HEK293 (cell line): ENCODE results near the gene TMEM170B.

ENCODE experiments used
- MYNN ChIP-seq: fragments of 450-650 bp; formaldehyde crosslinking; IDR thresholded peaks from 2 replicates; pipeline ENCODE4 v1.5.1; 2016; ENCODE audit warnings: missing biosample characterization, missing genetic modification characterization, borderline replicate concordance
- REPIN1 ChIP-seq: fragments of 450-650 bp; formaldehyde crosslinking; IDR thresholded peaks from 2 replicates; pipeline ENCODE4 v1.5.1; 2017; ENCODE audit warnings: missing biosample characterization, missing genetic modification characterization, low read depth
- YY1 ChIP-seq: fragments of 450-650 bp; formaldehyde crosslinking; IDR thresholded peaks from 2 replicates; pipeline ENCODE4 v1.5.1; 2018; ENCODE audit warnings: missing biosample characterization, missing genetic modification characterization
- ZNF155 ChIP-seq: fragments of 450-650 bp; formaldehyde crosslinking; IDR thresholded peaks from 2 replicates; pipeline ENCODE4 v1.5.1; 2016; ENCODE audit warnings: missing biosample characterization, missing genetic modification characterization
- ZNF341 ChIP-seq: fragments of 450-650 bp; formaldehyde crosslinking; IDR thresholded peaks from 2 replicates; pipeline ENCODE4; 2016; ENCODE audit warnings: low read depth, missing biosample characterization, missing genetic modification characterization
- ZNF354C ChIP-seq: fragments of 450-650 bp; formaldehyde crosslinking; IDR thresholded peaks from 2 replicates; pipeline ENCODE4 v1.5.1; 2016; ENCODE audit warnings: missing biosample characterization, missing genetic modification characterization, low read depth, borderline replicate concordance
- ZNF37A ChIP-seq: fragments of 450-650 bp; IDR thresholded peaks from 2 replicates; pipeline ENCODE4 v1.5.1; 2018; ENCODE audit warnings: missing biosample characterization, missing genetic modification characterization
- ZNF629 ChIP-seq: fragments of 450-650 bp; formaldehyde crosslinking; IDR thresholded peaks from 2 replicates; pipeline ENCODE4 v1.5.1; 2017; ENCODE audit warnings: missing biosample characterization, missing genetic modification characterization
- ZSCAN16 ChIP-seq: fragments of 450-650 bp; formaldehyde crosslinking; IDR thresholded peaks from 2 replicates; pipeline ENCODE4 v1.5.1; 2016; ENCODE audit warnings: missing biosample characterization, missing genetic modification characterization
- ZSCAN23 ChIP-seq: fragments of 450-650 bp; formaldehyde crosslinking; IDR thresholded peaks from 2 replicates; pipeline ENCODE4 v1.5.1; 2016; ENCODE audit warnings: missing biosample characterization, missing genetic modification characterization
- TF ChIP-seq, protein P1 (sequence below): fragments of 450-650 bp; formaldehyde crosslinking; IDR thresholded peaks from 2 replicates; pipeline ENCODE4 v1.5.1; 2017; ENCODE audit warnings: missing biosample characterization, missing genetic modification characterization
- TF ChIP-seq, protein P2 (sequence below): fragments of 450-650 bp; formaldehyde crosslinking; IDR thresholded peaks from 2 replicates; pipeline ENCODE4 v1.5.1; 2016; ENCODE audit warnings: missing biosample characterization, missing genetic modification characterization
- TF ChIP-seq, protein P3 (sequence below): fragments of 450-650 bp; formaldehyde crosslinking; conservative IDR thresholded peaks from 2 replicates; pipeline ENCODE4 v1.5.1; 2016; ENCODE audit warnings: low read depth, missing biosample characterization, missing genetic modification characterization
- TF ChIP-seq, protein P4 (sequence below): fragments of 450-650 bp; formaldehyde crosslinking; conservative IDR thresholded peaks from 2 replicates; pipeline ENCODE4 v1.5.1; 2016; ENCODE audit warnings: low read depth, missing biosample characterization, missing genetic modification characterization

DNA sequence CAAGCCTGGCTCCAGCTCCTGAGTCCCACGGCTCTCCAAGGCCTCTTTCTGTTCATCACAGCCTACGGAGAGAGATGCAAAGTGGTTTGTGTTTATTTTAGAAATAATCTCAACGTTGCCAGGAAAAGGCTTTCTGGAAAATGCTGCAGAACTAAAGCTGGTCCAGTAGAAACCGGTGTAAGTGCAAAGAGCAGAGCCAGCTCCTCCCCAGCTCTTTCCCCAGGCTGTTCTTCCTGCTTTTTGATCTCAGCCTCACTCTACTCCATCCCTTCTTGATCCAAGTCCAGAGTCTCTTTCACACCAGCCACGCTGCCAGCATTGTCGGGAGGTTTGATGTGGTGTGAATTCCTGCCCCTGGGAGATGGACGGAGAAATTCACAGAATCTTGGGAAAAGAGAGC lies 69.8 kb downstream of the TMEM170B start:
- TF ChIP-seq, protein P1, sequence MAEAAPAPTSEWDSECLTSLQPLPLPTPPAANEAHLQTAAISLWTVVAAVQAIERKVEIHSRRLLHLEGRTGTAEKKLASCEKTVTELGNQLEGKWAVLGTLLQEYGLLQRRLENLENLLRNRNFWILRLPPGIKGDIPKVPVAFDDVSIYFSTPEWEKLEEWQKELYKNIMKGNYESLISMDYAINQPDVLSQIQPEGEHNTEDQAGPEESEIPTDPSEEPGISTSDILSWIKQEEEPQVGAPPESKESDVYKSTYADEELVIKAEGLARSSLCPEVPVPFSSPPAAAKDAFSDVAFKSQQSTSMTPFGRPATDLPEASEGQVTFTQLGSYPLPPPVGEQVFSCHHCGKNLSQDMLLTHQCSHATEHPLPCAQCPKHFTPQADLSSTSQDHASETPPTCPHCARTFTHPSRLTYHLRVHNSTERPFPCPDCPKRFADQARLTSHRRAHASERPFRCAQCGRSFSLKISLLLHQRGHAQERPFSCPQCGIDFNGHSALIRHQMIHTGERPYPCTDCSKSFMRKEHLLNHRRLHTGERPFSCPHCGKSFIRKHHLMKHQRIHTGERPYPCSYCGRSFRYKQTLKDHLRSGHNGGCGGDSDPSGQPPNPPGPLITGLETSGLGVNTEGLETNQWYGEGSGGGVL (tag by site-specific recombination), result no peak
- TF ChIP-seq YY1 (tag by site-specific recombination) (no peak), REPIN1 (tag by site-specific recombination) (no peak), MYNN (no peak), ZSCAN16 (no peak), ZNF37A (no peak), ZNF354C (tag by site-specific recombination) (no peak), ZNF629 (tag by site-specific recombination) (no peak), ZSCAN23 (tag by site-specific recombination) (no peak), ZNF155 (tag by site-specific recombination) (no peak), ZNF341 (tag by site-specific recombination) (no peak)
- TF ChIP-seq, protein P2, sequence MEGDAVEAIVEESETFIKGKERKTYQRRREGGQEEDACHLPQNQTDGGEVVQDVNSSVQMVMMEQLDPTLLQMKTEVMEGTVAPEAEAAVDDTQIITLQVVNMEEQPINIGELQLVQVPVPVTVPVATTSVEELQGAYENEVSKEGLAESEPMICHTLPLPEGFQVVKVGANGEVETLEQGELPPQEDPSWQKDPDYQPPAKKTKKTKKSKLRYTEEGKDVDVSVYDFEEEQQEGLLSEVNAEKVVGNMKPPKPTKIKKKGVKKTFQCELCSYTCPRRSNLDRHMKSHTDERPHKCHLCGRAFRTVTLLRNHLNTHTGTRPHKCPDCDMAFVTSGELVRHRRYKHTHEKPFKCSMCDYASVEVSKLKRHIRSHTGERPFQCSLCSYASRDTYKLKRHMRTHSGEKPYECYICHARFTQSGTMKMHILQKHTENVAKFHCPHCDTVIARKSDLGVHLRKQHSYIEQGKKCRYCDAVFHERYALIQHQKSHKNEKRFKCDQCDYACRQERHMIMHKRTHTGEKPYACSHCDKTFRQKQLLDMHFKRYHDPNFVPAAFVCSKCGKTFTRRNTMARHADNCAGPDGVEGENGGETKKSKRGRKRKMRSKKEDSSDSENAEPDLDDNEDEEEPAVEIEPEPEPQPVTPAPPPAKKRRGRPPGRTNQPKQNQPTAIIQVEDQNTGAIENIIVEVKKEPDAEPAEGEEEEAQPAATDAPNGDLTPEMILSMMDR (tag by site-specific recombination), result no peak
- TF ChIP-seq, protein P3, sequence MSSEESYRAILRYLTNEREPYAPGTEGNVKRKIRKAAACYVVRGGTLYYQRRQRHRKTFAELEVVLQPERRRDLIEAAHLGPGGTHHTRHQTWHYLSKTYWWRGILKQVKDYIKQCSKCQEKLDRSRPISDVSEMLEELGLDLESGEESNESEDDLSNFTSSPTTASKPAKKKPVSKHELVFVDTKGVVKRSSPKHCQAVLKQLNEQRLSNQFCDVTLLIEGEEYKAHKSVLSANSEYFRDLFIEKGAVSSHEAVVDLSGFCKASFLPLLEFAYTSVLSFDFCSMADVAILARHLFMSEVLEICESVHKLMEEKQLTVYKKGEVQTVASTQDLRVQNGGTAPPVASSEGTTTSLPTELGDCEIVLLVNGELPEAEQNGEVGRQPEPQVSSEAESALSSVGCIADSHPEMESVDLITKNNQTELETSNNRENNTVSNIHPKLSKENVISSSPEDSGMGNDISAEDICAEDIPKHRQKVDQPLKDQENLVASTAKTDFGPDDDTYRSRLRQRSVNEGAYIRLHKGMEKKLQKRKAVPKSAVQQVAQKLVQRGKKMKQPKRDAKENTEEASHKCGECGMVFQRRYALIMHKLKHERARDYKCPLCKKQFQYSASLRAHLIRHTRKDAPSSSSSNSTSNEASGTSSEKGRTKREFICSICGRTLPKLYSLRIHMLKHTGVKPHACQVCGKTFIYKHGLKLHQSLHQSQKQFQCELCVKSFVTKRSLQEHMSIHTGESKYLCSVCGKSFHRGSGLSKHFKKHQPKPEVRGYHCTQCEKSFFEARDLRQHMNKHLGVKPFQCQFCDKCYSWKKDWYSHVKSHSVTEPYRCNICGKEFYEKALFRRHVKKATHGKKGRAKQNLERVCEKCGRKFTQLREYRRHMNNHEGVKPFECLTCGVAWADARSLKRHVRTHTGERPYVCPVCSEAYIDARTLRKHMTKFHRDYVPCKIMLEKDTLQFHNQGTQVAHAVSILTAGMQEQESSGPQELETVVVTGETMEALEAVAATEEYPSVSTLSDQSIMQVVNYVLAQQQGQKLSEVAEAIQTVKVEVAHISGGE (tag by site-specific recombination), result no peak
- TF ChIP-seq, protein P4, sequence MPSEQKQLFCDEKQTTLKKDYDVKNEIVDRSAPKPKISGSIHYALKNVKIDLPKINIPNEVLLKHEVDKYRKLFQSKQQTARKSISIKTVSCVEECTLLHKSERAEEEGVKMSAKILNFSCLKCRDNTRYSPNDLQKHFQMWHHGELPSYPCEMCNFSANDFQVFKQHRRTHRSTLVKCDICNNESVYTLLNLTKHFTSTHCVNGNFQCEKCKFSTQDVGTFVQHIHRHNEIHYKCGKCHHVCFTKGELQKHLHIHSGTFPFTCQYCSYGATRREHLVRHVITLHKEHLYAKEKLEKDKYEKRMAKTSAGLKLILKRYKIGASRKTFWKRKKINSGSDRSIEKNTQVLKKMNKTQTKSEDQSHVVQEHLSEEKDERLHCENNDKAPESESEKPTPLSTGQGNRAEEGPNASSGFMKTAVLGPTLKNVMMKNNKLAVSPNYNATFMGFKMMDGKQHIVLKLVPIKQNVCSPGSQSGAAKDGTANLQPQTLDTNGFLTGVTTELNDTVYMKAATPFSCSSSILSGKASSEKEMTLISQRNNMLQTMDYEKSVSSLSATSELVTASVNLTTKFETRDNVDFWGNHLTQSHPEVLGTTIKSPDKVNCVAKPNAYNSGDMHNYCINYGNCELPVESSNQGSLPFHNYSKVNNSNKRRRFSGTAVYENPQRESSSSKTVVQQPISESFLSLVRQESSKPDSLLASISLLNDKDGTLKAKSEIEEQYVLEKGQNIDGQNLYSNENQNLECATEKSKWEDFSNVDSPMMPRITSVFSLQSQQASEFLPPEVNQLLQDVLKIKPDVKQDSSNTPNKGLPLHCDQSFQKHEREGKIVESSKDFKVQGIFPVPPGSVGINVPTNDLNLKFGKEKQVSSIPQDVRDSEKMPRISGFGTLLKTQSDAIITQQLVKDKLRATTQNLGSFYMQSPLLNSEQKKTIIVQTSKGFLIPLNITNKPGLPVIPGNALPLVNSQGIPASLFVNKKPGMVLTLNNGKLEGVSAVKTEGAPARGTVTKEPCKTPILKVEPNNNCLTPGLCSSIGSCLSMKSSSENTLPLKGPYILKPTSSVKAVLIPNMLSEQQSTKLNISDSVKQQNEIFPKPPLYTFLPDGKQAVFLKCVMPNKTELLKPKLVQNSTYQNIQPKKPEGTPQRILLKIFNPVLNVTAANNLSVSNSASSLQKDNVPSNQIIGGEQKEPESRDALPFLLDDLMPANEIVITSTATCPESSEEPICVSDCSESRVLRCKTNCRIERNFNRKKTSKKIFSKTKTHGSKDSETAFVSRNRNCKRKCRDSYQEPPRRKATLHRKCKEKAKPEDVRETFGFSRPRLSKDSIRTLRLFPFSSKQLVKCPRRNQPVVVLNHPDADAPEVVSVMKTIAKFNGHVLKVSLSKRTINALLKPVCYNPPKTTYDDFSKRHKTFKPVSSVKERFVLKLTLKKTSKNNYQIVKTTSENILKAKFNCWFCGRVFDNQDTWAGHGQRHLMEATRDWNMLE (tag by site-specific recombination), result no peak
